Measurements from ENCODE around the gene STMP1. TPM values are rescaled to one million over a fixed set of nuclear protein-coding genes. Genes with fewer than 3 reads are reported as not detected.

Gene STMP1
- polyA plus RNA-seq, 1 of the 3 experiments (the other 2 are of a cell fraction), result 26.0 TPM

GRCh38 chr7:135648235-135648634, 14.1 kb upstream of the STMP1 start:
- Histone ChIP-seq H3K9ac (no peak overlapping the region), H3K36me3 (replicated peaks in 1 of 2; ENCODE audit: control insufficient read depth in 1 of 2, insufficient read depth in 2 of 2, low read length in 1 of 2) (peaks cover 44 to 57% of the 10 kb centered on the region in 2 experiments), H4K20me1 (ENCODE audit: insufficient read depth) (no peaks in the 10 kb centered on the region), H3K79me2 (ENCODE audit: insufficient read depth) (no peaks in the 10 kb centered on the region), H3K4me2 (no peak overlapping the region), H2AFZ (ENCODE audit: low read depth) (no peak overlapping the region), H3K9me2 (no peaks in the 10 kb centered on the region), H3K4me3 (ENCODE audit: low read depth in 2 of 2, low read length in 1 of 2) (no peak overlapping the region), H3K27ac (ENCODE audit: low read depth in 2 of 2, low read length in 1 of 2) (no peak overlapping the region), H3K9me3 (no peaks in the 10 kb centered on the region), H3F3A (replicated peaks; ENCODE audit: insufficient read depth) (peaks cover 4% of the 10 kb centered on the region), H3K27me3 (ENCODE audit: insufficient read depth) (no peaks in the 10 kb centered on the region), H3K4me1 (ENCODE audit: control insufficient read depth in 1 of 2, insufficient read depth in 2 of 2, low read depth in 1 of 2, low read length in 1 of 2) (peaks cover 0 to 7% of the 10 kb centered on the region in 2 experiments; a peak in 2 of 4 replicates)
- ChIA-PET CTCF (interaction anchor here (1.5 to 11.7 kb wide), 4 partner anchors 13 to 374 kb away, joined by 4 to 273 read pairs (median 80); partner anchors contain the start of gene STMP1), POLR2A (no interaction called here)
- TF ChIP-seq SIN3A (IDR thresholded peaks at IDR 0.05; ENCODE audit: borderline replicate concordance, low read depth, low read length) (no peak), MAX (IDR thresholded peaks at IDR 0.05; ENCODE audit: low read depth) (no peak), USF2 (IDR thresholded peaks at IDR 0.05; ENCODE audit: borderline replicate concordance, low read depth, low read length) (no peak), RXRA (IDR thresholded peaks at IDR 0.05; ENCODE audit: borderline replicate concordance, low read depth) (no peak), TEAD4 (IDR thresholded peaks at IDR 0.05; ENCODE audit: borderline replicate concordance, insufficient read depth) (no peak), POLR2AphosphoS5 (IDR thresholded peaks at IDR 0.05; ENCODE audit: low read depth, low read length) (no peak), MEF2A (IDR thresholded peaks at IDR 0.05; ENCODE audit: borderline replicate concordance, low read depth) (no peak), REST (IDR thresholded peaks at IDR 0.05; ENCODE audit: low read depth, low read length) (no peak), TCF12 (IDR thresholded peaks at IDR 0.05) (no peak), RAD21 (IDR thresholded peaks at IDR 0.05; ENCODE audit: low read length) (no peak), NFIC (IDR thresholded peaks at IDR 0.05; ENCODE audit: borderline replicate concordance) (no peak), ZBTB33 (IDR thresholded peaks at IDR 0.05; ENCODE audit: borderline replicate concordance, low read depth) (no peak), FOXM1 (IDR thresholded peaks at IDR 0.05; ENCODE audit: low read depth) (no peak), FOSL2 (IDR thresholded peaks at IDR 0.05; ENCODE audit: borderline replicate concordance, low read depth) (no peak), GATA2 (CRISPR knock-in tag; IDR thresholded peaks at IDR 0.05) (no peak), CTCF (IDR thresholded peaks at IDR 0.05) (no peak), JUND (IDR thresholded peaks at IDR 0.05) (no peak), YY1 (IDR thresholded peaks at IDR 0.05; ENCODE audit: low read depth) (no peak)
- 92% methylated on average over 7 of the region's 7 CpGs for WGBS (ENCODE audit: low lambda C conversion rate)
- no peak for DNase-seq
